GM12891 (cell line): ENCODE measurements around the gene RNU11.

ENCODE experiments used
- POLR2A ChIP-seq: IDR thresholded peaks from 2 replicates; pipeline ENCODE4 v1.6.1; 2011; ENCODE audit warnings: low read depth, low read length, control low read depth
- POLR2AphosphoS5 ChIP-seq: IDR thresholded peaks from 2 replicates; pipeline ENCODE4 v1.6.1; 2011; ENCODE audit warnings: low read depth, low read length, control low read depth
- TAF1 ChIP-seq: IDR thresholded peaks from 2 replicates; pipeline ENCODE4 v1.6.1; 2011; ENCODE audit warnings: low read depth, low read length, control low read depth

GRCh38 chr1:28656335-28656734, 7.9 kb downstream of the RNU11 start:
- TF ChIP-seq POLR2A (no peak), POLR2AphosphoS5 (no peak), TAF1 (no peak)
